ENCODE measurements around the gene NRROS.

The NRROS gene

GRCh38 chr3:196707566-196707965, 68.1 kb downstream of the NRROS start:
- no peak overlapping the region for H3K4me3 ChIP-seq (ENCODE audit: low read length)
- DNase-seq (ENCODE audit: low read depth) = no peak
- TF ChIP-seq CTCF (conservative IDR thresholded peaks at IDR 0.05; ENCODE audit: low read length) = no peak

- H3K4me3 ChIP-seq (ENCODE audit: low read length) = no peak overlapping the region
- TF ChIP-seq CTCF (conservative IDR thresholded peaks at IDR 0.05; ENCODE audit: low read length) = no peak
- no peak for DNase-seq (ENCODE audit: low read depth)
Measured at GRCh38 chr3:196708467-196708866, 69.0 kb downstream of the NRROS start.
